Subcutaneous adipose tissue (tissue), 4 donors: ENCODE results near the gene ESYT1. TPM values are rescaled to one million over a fixed set of nuclear protein-coding genes. Genes with fewer than 3 reads are reported as not detected.

Experiments
- total RNA-seq, 4 donors: library from RNA; depleted of rRNA; stranded (reverse); fragments of >200 nt; gene quantifications; one replicate each; pipeline ENCODE4 v1.1.0, GENCODE V29; 2016
- TF ChIP-seq, protein P1 (sequence below): fragments of 450-650 bp; IDR thresholded peaks from one replicate; pipeline ENCODE4 v1.5.1; 2016; ENCODE audit warnings: low read depth, mild to moderate bottlenecking, control low read depth, antibody characterized with exemption, moderate library complexity

ESYT1 gene
- total RNA-seq, 4 donors from 2014 or later = 147 to 522 (median 280) TPM

DNA sequence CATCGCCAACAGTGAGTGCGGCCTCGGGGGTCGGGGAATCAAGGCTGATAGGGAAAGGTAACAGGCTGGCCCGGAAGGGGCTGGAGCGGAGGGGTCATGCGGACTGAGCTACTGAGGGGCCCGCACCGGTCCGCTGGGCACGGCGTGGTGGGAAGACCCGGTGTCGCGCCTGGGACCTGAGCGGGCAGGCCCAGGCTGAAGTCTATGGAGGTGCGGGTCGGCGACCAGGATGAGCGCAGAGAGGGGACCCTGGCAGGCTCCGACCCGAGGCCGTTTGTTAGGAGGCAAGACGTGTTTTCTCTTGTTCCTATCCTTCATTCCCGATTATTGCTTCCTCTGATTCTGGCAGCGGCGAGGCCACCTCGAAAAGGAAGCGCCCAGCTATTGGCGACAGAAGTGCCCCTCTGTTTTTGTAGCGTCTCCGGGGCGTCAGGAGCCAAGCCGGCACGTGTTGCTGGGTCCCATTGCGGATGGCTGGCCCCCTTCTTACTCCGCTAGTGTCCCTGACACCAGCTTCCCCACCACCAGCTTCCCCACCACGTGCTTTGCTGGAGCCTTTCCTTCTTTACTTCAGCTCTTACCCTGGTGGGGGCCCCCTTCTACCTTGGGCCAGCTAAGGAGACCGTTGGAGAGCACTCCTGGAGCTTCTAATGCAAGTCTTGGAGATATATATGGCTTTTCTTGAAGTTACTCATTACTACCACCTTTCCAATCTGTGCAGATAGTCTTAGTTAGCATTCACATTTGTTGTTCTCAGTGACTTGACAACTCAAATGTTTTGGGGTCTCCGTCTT is 23.1 kb upstream of the ESYT1 start:
- TF ChIP-seq, protein P1, sequence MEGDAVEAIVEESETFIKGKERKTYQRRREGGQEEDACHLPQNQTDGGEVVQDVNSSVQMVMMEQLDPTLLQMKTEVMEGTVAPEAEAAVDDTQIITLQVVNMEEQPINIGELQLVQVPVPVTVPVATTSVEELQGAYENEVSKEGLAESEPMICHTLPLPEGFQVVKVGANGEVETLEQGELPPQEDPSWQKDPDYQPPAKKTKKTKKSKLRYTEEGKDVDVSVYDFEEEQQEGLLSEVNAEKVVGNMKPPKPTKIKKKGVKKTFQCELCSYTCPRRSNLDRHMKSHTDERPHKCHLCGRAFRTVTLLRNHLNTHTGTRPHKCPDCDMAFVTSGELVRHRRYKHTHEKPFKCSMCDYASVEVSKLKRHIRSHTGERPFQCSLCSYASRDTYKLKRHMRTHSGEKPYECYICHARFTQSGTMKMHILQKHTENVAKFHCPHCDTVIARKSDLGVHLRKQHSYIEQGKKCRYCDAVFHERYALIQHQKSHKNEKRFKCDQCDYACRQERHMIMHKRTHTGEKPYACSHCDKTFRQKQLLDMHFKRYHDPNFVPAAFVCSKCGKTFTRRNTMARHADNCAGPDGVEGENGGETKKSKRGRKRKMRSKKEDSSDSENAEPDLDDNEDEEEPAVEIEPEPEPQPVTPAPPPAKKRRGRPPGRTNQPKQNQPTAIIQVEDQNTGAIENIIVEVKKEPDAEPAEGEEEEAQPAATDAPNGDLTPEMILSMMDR = no peak

DNA sequence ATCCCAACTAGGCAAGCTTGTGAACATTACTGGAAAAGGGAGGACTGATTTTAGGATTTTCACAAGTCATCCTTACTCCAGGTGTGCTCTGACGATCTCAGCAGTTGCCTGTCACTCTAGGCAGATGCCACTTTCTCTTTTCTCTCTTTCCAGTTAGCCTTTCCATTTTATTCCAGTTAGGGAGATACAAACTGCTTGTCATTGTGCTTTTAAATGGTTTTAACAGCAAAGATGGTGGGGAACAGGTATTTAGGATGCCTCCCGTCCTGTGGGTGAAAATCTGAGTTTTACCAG is 22.5 kb upstream of the ESYT1 start:
- TF ChIP-seq, protein P1 = no peak

DNA sequence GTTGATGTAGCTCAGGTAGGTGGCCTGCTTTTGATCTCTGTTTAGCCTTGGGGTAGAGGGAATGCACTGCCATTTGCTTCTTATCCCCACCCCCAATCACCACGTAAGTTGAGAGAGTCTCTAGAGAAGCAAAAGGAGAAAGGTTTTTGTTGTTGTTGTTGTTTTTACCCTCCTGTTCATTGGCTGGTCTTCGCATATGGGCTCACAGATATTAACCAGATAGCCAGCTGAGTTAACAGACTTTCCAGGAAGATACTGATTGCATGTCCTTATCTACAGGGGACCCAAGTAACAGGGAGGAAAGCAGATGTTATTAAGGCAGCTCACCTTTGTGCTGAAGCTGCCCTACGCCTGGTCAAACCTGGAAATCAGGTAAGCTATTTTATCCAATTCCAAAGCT is 20.8 kb upstream of the ESYT1 start:
- TF ChIP-seq, protein P1 = no peak

DNA sequence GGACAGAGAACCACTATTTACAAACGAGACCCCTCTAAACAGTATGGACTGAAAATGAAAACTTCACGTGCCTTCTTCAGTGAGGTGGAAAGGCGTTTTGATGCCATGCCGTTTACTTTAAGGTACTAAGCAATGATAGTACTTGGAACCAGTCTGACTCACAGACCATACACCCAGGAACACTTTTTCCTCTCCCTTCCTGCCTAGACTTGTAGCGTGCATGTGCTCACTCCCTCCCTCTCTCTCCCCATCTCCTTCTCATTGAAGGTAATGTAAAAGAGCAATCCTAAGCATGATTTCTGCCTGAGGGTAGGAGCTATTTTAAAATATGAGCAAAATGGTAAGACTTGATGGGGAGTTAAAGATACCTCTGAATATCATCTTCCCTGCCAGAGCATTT is 17.5 kb upstream of the ESYT1 start:
- TF ChIP-seq, protein P1 = no peak

DNA sequence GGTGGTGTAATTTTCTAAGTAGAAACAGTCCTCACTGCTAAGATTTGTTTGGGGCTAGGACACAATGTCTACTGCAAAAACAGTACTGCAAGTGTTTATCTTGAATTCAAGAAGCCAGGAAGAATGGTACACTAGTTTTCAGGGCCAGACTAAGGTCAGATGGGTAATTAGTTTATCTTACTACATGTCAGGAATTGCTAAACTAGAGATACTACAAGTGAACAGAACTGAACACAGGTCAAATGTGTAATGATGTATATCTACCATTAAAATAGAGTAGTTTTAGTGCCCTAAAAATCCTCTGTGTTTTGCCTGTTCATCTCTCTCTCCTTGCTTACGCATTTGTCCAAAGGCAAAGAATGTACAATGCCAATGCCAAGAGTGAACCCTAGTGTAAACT is 14.0 kb upstream of the ESYT1 start:
- TF ChIP-seq, protein P1 = no peak

DNA sequence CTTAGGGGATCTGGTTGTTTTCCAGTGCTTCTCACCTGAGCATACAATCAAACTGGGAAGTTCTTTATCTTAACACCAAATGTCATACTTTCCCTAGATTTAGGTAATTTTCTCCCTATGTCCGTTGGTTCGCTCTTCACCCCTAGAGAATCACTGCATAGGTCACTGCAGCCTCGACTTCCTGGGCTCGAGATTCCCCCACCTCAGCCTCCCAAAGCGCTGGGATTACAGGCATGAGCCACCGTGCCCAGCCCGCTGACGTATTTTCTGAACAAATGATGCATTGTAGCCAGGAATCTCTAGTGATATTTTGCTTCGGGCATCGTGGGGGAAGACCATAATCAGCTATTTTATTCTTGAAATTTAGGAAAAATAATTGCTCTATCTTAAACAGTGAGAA is 12.7 kb upstream of the ESYT1 start:
- TF ChIP-seq, protein P1 = no peak

DNA sequence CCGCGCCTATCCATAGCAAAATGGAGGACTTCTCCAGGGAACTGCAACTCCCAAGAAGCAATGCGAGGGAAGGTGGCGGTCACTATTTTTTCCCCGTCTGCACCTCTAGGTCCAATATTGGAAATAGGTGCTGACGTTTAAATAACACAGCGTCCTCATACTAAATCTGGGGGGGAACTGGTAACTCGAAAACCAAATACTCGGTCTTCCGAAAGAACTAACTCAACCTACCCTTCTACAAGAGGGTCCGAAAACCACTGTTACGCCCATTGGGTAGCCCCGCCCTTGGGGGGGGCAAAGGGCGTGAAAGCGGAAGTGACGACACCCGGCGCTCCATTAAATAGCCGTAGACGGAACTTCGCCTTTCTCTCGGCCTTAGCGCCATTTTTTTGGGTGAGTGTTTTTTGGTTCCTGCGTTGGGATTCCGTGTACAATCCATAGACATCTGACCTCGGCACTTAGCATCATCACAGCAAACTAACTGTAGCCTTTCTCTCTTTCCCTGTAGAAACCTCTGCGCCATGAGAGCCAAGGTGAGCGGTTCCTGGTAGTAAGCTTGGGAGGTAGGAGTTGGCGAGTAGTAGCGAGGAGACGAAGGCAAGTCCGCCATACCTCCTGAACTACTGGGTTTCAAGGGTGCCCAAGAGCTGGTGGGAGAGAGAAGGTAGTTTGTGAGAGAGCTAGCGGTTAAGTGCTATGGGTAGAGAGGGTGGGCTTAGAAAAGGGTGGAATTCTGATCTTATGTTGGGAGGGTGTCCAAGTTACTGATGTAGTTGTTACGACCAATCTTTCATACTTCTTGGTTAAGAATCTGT is 11.6 kb upstream of the ESYT1 start, which contains the start of gene RPL41:
RPL41 (plus strand) TSS at position 367 of the 815 bp plus-strand sequence.
- TF ChIP-seq, protein P1 = no peak
